Cortex of kidney (tissue), 1 donor: Measurements from ENCODE around the gene UPK3A.

Experiments used
- DNase-seq: peaks from one replicate; lab custom pipeline; 2025; lab: John Stamatoyannopoulos, UW

UPK3A gene

DNA sequence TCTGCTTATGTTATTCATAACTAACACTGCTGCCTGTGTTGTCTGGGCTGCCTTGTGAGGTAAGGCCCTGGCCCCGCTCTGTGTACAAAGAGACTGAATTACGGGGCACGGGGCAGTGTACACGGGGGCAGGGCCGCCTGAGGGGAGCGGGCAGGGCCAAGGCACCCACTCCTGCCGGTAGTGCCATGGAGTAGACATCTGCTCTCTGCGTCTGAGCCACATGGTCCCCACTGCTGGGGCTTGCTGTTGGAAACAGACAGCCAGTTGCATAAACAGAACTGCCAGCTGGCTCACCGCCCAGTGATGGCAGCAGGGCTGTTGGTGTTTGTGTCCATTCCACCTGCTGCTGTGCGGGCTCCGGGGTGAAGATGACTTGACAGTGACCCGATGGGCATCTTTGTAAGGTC, 44.8 kb downstream of the UPK3A start:
- DNase-seq = no peak

DNA sequence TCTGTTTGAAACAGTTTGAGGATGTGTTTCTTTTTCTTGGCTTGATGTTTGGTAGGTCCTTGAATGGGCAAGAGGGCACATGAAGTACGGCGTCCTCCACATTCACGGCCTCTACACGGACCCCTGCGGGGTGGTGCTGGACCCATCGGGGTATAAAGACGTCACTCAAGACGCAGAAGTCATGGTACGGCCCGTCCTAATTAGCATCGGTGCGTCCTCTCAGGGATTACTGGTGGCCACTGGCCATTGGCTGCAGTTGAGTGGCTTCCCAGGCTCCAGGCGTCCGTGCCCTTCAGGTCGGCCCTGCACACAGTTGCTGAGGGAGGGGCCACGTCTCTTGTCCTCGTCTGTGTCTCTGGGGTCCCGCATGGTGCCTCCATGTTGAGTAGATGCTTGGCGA, 45.8 kb downstream of the UPK3A start:
- DNase-seq = no peak

DNA sequence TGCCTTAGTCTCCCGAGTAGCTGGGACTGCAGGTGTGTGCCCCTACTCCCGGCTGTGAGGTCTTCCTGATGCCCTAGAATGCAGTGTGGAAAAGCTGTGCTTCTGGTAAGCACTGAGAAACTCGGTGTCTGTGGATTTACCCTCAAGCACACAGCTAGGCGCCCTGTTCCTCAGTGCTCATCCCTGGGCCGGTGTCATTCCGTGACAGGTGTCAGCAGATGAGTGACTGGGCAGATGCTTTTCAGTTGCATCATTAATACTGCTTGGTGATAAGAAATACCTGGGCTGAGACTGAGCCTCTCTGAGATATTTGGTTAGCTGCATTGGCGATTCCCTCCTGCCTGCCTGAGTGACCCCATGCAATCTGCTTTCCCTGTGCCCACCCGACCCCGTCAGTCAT, 46.7 kb downstream of the UPK3A start:
- DNase-seq = no peak

DNA sequence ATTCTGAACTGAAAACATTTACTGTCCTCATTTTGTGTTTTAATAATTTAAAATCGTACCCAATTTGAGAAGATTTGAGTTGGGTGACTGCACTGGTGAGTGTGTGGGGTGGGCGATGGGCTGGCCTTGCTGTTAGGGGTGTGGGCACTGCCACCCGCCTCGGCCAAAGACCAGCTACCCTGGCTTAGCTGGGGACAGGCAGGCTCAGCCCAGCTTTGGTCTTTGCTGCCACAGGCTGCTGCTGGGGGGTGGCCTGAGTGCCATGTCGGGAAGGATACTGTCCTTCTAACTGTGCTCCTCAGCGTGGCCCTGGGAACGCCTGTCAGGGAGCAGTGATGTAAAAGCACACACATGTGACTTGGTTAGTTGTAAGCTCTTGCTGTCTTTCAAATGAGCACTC, 47.3 kb downstream of the UPK3A start:
- no peak for DNase-seq

DNA sequence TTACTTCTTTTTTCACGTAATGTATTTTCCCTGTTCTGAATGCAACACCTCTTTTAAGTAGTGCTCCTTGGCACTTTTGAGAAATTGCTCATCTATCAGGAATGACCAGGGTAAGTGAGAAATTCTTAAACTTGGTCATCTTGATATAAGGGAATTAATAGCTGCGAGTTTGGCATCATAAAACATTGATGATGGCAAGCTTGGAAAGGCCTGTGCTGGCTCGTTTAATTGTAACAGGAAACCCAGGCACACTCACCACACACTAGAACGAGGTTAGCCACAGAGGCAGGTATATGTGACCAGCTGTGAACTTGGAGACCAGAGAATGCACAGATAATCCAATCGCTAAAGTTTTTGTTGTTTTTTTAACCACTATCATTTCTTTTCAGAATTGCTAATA, 49.3 kb downstream of the UPK3A start:
- DNase-seq = no peak

DNA sequence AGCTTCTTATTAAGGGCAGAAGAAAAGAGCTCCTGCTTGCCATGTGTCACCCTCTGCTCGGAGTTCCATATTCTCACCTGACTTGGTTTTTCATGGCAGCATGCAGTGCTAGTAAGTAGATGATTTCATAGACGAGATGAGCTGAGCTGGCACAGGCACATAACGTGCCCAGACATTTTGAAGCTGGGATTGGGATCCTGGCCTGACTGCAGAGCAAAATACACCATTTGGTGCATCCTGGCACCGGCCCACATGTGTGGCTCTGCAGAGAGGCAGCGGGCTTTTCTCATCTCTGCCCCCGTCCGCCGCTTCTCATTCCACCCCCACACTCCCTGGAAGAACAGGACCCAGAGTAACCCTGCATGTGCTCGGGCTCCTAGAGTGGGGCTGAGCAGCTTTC, 49.8 kb downstream of the UPK3A start:
- no peak for DNase-seq

DNA sequence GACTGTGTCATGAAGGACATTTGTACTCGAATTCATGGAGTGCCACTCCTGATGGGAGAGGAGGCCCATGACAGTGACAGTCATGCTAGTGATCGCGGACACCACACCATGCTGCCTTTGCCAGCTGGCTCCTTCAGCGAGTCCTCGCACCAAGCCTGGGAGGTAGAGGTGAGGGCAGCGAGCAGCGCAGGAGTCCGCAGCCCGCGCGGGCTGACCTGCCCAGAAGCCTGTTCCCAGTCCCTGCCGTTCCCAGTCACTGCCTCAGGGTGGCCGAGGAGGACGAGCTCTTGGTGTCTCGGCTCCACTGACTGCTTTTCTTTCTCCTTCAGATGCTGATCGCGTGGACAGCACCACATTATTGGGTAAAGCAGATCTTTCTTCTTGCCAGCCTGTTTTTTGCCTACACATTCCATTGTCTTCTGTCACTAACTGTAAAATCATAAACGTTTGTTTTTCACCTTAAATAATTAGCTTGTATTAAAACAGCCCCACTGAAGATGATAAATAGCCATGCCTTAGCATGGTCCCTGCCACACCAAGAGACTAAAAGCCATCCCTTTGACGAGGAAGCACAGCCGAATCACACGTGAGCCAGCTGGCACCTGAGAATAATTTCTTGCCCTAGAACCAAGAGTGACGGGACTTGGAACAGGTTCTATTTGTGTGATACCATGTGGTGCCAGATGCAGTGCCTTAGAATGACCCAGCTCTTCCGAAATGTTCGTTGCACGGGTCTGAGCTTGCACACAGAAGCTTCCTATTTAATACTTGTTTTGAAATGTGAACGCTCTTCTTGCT, 50.5 kb downstream of the UPK3A start:
- no peak for DNase-seq

DNA sequence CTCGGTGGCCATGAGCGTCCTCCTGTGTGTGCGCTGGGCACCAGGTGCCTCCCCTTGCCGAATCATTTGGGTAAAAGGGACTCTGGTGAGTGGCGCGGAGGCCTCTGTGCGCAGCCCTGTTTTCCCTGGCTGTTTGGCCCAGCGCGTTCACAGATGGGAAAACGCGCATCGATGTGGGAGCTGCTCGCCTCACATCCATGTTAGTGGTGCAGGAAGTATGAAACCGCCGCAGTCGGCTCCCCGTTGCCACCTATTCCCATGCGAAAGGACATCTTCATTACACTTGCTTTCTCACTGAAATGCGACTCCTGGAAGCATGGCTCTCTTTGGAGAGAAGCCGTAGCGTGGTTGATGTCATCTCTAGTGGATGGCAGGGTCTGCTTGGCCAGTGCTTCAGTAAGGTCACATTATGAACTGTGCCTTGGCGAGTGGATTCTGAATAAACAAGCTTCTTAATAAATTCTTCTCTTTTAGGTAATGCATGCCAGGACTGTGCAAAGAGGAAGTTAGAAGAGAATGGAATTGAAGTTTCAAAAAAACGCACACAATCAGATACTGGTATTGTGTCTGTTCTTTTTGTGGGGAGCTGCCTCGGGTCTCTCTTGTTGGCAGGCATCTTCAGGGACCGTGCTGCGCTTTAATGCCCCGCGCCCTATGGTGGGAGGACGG, 51.2 kb downstream of the UPK3A start:
- DNase-seq = no peak

DNA sequence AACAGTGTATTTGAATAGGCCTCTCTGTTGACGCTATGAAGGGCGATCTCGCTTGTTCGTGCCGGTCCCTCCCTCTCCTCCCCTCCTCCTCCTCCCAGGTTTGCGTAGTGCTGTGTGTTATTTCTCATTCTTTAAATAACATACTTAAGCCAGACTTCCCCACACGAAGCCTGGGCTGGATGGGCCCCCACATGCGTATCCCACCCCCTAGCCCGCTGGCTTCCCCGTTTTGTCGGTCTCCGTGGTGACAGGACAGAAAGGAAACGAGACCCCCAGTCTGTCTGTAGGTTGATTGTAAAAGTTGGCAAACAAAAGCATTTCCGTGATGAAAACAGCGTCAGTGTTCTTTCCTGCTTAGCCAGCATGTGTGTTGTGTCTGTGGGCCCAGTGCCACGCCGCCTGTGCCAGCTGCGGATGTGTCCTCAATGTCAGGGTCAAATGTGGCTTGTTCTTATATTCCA, 52.3 kb downstream of the UPK3A start:
- DNase-seq = no peak

DNA sequence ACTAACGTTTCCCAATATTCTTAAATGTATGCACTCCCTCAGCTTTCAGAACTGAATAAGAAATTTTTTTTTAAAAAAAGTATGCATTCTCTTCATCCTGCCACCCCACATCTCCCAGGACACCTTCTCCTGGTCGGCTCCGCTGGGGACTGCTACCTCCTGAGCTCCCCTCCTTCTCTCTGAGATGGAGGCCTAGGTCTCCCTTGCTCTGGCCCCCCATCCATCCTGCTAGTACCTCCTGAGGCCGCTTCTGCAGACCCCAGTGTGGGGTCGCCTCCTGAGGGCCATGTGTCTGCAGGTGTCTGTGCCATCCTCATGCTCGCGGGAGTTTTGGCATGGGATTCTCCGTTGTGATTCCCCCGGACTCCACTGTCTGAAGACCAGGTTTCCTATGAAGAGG, 52.8 kb downstream of the UPK3A start:
- no peak for DNase-seq

DNA sequence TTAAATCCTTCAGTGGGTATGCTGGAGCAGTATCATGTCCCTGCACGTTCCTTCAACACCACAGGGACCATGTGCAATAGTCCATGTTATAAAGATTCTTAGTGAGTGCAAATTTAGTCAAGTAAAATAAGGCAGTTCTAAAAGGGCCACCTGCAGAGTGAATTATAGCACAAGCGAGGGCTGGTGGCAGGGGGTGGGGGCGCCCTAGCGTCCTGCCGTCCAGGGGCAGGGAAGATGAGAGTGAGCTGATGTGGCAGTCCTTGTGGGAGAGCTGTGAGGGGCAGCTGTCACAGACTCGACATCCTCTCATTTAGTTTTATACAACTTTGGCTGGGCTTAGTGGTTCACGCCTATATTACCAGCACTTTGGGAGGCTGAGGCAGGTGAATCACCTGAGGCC, 54.0 kb downstream of the UPK3A start:
- no peak for DNase-seq

DNA sequence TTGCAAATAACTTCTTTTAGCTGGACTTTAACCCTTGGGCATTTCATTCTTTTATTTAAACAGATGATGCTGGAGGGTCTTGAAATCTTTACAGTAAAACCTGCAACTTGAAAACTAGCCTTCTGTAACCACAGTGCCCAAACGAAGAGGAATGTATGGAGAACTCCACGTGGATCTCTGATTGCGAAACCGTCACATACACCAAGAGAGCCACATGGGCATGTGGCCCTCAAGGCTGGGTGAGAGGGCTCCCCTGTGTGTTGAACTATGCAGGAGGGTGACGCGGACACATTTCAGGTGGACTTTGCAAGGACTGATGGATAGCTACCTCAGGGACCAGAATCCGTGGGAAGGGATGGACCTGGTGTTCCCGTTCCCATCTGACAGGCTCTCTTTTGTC, 55.6 kb downstream of the UPK3A start:
- DNase-seq = no peak

DNA sequence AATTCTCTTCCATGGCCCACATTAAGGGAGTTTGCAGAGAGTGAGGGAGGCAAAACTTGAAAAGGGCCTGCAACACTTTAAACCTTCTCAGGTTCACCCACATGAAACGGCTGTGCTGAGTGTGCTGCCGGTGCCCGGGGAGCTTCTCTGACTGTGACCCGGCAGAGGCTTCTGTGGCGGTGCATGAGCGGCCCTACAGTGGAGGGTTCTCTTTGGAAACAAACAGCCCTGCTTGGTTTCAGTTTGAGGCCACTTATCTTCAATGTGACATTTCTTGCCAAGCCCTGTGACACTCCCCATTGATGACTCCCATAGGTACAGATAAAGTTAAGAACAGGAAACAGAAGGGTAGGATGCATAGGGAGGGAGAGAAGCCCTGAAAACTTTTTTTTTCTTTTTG, 56.7 kb downstream of the UPK3A start:
- DNase-seq = no peak

DNA sequence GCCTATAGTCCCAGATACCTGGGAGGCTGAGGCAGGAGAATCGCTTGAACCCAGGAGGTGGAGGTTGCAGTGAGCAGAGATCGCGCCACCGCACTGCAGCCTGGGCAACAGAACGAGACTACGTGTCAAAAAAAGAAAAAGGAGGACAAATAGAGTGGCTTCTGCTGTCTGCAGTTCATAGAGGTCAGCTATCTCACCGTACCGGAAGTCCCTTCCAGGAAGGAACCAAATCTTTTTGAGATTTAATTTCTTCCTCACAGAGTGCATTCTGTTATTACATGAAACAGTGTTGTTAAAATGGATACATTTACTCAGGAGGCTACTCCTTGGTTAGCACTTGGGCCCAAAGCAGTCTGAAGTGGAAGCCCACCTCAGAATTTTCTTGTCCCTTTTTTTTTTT, 58.4 kb downstream of the UPK3A start:
- DNase-seq = no peak

DNA sequence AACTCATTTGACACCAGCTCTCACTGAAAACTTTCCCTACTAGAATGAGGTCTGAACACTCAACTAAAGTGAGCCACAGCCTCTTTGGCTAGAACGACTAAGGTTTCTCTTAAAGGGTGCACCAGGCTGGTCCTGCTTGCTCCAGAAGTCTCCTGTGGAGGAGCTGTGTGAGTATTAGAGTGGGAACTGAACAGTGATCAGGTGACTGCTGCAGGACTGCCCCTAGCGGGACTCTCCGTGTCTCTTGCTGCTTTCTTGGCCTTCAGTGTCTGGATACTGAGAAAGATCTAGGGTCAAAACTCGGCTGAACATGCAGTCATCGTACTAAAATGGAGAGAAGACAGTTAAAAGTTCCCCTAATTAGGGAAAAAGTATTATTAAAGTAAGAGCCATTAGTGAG, 59.6 kb downstream of the UPK3A start:
- no peak for DNase-seq
